Vagina (tissue), 2 donors: ENCODE data around the gene NFE2L1. TPM values are rescaled to one million over a fixed set of nuclear protein-coding genes. Genes with fewer than 3 reads are reported as not detected.

Experiments used
- DNase-seq, 2 donors: peaks; one replicate each; pipeline ENCODE4 v3.0.0-alpha.2; 2017; ENCODE audit errors: extremely low spot score in 2 of 2
- H3K27ac ChIP-seq: fragments of 200-600 bp; sonication (generic); one replicate; pipeline ENCODE4 v1.5.1; 2019
- H3K27me3 ChIP-seq: fragments of 200-600 bp; sonication (generic); one replicate; pipeline ENCODE4 v1.5.1; 2019
- H3K36me3 ChIP-seq, 2 donors: fragments of 200-600 bp; sonication (generic); one replicate each; pipeline ENCODE4 v1.5.1; 2017 to 2019
- H3K4me1 ChIP-seq: fragments of 200-600 bp; sonication (generic); one replicate; pipeline ENCODE4 v1.5.1; 2019
- H3K4me3 ChIP-seq, 2 donors: fragments of 200-600 bp; sonication (generic); 1 replicate in 1 of 2; 2 replicates in 1 of 2; pipeline ENCODE4 v1.5.1; 2016 to 2019
- H3K9me3 ChIP-seq: fragments of 200-600 bp; sonication (generic); one replicate; pipeline ENCODE4 v1.5.1; 2019
- CTCF ChIP-seq, 3 experiments: fragments of 450-650 bp in 2 of 3; fragments of 200-600 bp in 1 of 3; sonication (generic) in 1 of 3; IDR thresholded peaks; one replicate each; pipeline ENCODE4 v1.5.1; 2017 to 2019; ENCODE audit warnings: antibody characterized with exemption in 3 of 3, mild to moderate bottlenecking in 2 of 3, moderate library complexity in 2 of 3
- POLR2A ChIP-seq, 2 donors: fragments of 450-650 bp; IDR thresholded peaks; one replicate each; pipeline ENCODE4 v1.6.1; 2017; ENCODE audit warnings: antibody characterized with exemption in 2 of 2, mild to moderate bottlenecking in 2 of 2, moderate library complexity in 2 of 2
- POLR2AphosphoS5 ChIP-seq, 2 donors: sonication (generic); formaldehyde crosslinking; IDR thresholded peaks; one replicate each; pipeline ENCODE4 v1.9.0; 2017; ENCODE audit warnings: antibody characterized with exemption in 2 of 2, mild to moderate bottlenecking in 2 of 2, low read depth in 1 of 2; ENCODE audit not compliant: insufficient read depth in 1 of 2
- intact Hi-C: fragments of 100-400 bp; cut with DNase I; formaldehyde crosslinking; loops from one replicate; pipeline ENCODE4 v1.15.1; 2023
- total RNA-seq: library from RNA; depleted of rRNA; stranded (reverse); fragments of >200 nt; gene quantifications from one replicate; pipeline ENCODE4 v1.2.3, GENCODE V29; 2016

The NFE2L1 gene
- total RNA-seq, 1 donor from 2014 or later, result 190 TPM

- Histone ChIP-seq H3K36me3 (no peaks in the 10 kb centered on the region), H3K27ac (peak overlapping the region; percentile 77), H3K9me3 (no peaks in the 10 kb centered on the region), H3K27me3 (no peaks in the 10 kb centered on the region), H3K4me3 (peak overlapping the region in 1 of 2 donors; percentile 61), H3K4me1 (peaks cover 38% of the 10 kb centered on the region)
- peak in 1 of 2 donors; percentile 92 for DNase-seq
- no peak for TF ChIP-seq POLR2A (IDR thresholded peaks at IDR 0.05)
- peak; percentile 42 to 73 for TF ChIP-seq POLR2AphosphoS5 (IDR thresholded peaks at IDR 0.05; ENCODE audit: insufficient read depth in 1 of 2, low read depth in 1 of 2)
- peak; percentile 90 to 92 (median 91) for TF ChIP-seq CTCF (IDR thresholded peaks at IDR 0.05)
- intact Hi-C loops, result loop anchor here (2.0 to 10.0 kb wide), 3 partner anchors 46 to 568 kb away; partner anchors contain the start of genes HOXB3, HOXB5 and PNPO
Observed at GRCh38 chr17:48026502-48027321, 21.4 kb upstream of the NFE2L1 start.

DNA sequence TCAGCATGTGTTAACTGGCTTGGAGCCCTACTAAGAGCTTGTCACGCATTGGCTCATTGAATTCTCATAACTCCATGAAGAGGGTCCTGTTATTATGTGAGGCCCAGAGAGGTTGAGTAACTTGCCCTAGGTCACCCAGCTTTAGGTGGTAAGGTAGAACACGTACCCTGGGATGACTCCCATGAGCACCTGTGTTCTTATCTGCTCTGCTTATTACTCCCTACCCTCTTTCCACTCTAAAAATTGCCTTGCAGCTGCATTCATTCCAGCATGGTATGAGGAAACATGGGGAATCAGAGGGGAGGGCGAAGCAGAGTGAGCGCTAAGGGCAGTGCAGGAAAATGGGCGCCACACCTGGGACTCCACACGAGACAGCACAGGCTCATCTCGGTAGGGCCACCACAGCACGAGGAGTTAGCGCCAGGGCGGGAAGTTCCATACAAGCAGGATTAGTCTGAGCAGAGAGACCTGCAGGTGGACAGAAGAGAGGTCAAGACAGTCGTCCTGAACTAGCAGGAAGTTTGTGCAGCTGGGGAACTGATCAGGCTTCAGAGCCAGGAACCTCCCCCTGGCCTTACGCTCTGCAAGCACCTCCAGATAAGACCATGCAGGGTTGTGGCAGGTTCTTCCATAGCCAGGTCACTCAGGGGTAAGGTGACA lies 20.7 kb upstream of the NFE2L1 start:
- H3K4me1 ChIP-seq, result peaks cover 38% of the 10 kb centered on the region
- no peaks in the 10 kb centered on the region for H3K27me3 ChIP-seq
- no peak overlapping the region for H3K27ac ChIP-seq
- H3K36me3 ChIP-seq, result no peaks in the 10 kb centered on the region
- TF ChIP-seq POLR2A (IDR thresholded peaks at IDR 0.05), result no peak
- no peak for TF ChIP-seq CTCF (IDR thresholded peaks at IDR 0.05)
- H3K9me3 ChIP-seq, result no peaks in the 10 kb centered on the region
- DNase-seq, result no peak
- intact Hi-C loops, result loop anchor here (2.0 to 10.0 kb wide), 3 partner anchors 45 to 567 kb away; partner anchors contain the start of genes HOXB3, HOXB5 and PNPO
- no peak overlapping the region for H3K4me3 ChIP-seq

DNA sequence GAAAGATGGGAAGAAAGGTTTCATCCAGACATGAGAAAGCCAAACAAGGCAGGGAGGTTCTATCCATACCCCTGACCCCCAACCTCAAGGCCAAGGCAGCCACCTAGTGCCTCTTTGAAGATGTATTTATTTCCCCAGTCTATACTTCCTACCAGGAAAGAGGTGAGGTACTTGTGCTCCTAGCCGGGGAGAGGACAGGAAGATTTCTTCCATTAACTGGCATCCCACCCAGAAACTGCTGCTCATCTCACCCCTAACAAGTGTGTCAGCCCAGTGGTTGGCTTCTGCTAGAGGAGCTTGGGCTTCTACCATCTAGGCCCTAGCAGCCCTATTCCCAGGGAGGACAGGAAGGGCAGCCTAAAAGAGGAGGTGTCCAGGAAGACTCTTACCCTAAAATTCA lies 19.4 kb upstream of the NFE2L1 start:
- H3K9me3 ChIP-seq, result no peaks in the 10 kb centered on the region
- H3K27me3 ChIP-seq, result no peaks in the 10 kb centered on the region
- H3K27ac ChIP-seq, result no peak overlapping the region
- intact Hi-C loops, result loop anchor here (10.0 kb wide), 2 partner anchors 84 to 566 kb away; partner anchors contain the start of genes HOXB3, HOXB5 and PNPO
- H3K4me1 ChIP-seq, result peaks cover 31% of the 10 kb centered on the region
- no peak for DNase-seq
- no peak overlapping the region for H3K4me3 ChIP-seq
- TF ChIP-seq CTCF (IDR thresholded peaks at IDR 0.05) (no peak), POLR2AphosphoS5 (IDR thresholded peaks at IDR 0.05; ENCODE audit: insufficient read depth in 1 of 2, low read depth in 1 of 2) (no peak), POLR2A (IDR thresholded peaks at IDR 0.05) (no peak)
- H3K36me3 ChIP-seq, result no peaks in the 10 kb centered on the region

DNA sequence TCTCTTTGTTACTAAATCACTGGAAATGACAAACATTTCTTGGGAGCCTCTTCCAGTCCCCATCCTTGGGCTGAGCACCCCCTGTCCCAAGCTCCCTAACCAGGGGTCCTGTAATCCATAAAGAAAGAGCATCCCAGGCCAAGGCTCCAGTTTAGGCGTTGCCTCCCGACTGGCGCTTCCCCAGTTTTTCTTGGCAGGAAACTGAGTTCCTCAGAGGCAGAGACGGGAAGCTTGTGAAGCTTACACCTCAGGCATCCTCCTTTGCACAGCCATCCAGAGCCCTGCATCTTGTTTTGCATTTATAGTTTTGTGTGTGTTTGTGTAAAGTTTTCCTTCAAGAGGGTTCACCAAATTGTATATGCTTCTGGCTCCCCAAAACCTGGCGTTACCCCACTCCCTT lies 17.6 kb upstream of the NFE2L1 start:
- Histone ChIP-seq H3K9me3 (no peaks in the 10 kb centered on the region), H3K4me3 (no peak overlapping the region), H3K4me1 (peaks cover 17% of the 10 kb centered on the region), H3K27ac (no peak overlapping the region), H3K36me3 (no peaks in the 10 kb centered on the region), H3K27me3 (no peaks in the 10 kb centered on the region)
- intact Hi-C loops, result no loop called here
- no peak for TF ChIP-seq POLR2A (IDR thresholded peaks at IDR 0.05)
- TF ChIP-seq CTCF (IDR thresholded peaks at IDR 0.05), result no peak
- TF ChIP-seq POLR2AphosphoS5 (IDR thresholded peaks at IDR 0.05; ENCODE audit: insufficient read depth in 1 of 2, low read depth in 1 of 2), result no peak
- no peak for DNase-seq
